ENCODE data around the gene CXCR5.

Gene CXCR5

GRCh38 chr11:118924591-118925585 lies 41.2 kb downstream of the CXCR5 start:
- Histone ChIP-seq H3K27me3 (replicated peaks; ENCODE audit: control insufficient read depth, insufficient read depth, low read length) (no peaks in the 10 kb centered on the region), H3K36me3 (ENCODE audit: control insufficient read depth, insufficient read depth, low read length, severe bottlenecking) (no peaks in the 10 kb centered on the region), H3K4me3 (ENCODE audit: low read length) (peak overlapping the region; percentile 99), H3K9me3 (ENCODE audit: control insufficient read depth, low read length) (no peaks in the 10 kb centered on the region), H3K9ac (ENCODE audit: low read length) (peak overlapping the region; percentile 100), H3K4me1 (ENCODE audit: control insufficient read depth, insufficient read depth, low read length) (peaks cover 45% of the 10 kb centered on the region)
- peak; percentile 68 for DNase-seq (ENCODE audit: low read depth)

GRCh38 chr11:118927554-118928100 lies 43.9 kb downstream of the CXCR5 start:
- H3K27me3 ChIP-seq (replicated peaks; ENCODE audit: control insufficient read depth, insufficient read depth, low read length), result no peaks in the 10 kb centered on the region
- no peak for DNase-seq (ENCODE audit: low read depth)
- H3K36me3 ChIP-seq (ENCODE audit: control insufficient read depth, insufficient read depth, low read length, severe bottlenecking), result no peaks in the 10 kb centered on the region
- H3K9ac ChIP-seq (ENCODE audit: low read length), result peak overlapping the region; percentile 57
- peaks cover 29% of the 10 kb centered on the region for H3K4me1 ChIP-seq (ENCODE audit: control insufficient read depth, insufficient read depth, low read length)
- H3K4me3 ChIP-seq (ENCODE audit: low read length), result peak overlapping the region; percentile 88
- no peaks in the 10 kb centered on the region for H3K9me3 ChIP-seq (ENCODE audit: control insufficient read depth, low read length)

- H3K9ac ChIP-seq (ENCODE audit: low read length), result peak overlapping the region; percentile 82
- no peaks in the 10 kb centered on the region for H3K27me3 ChIP-seq (replicated peaks; ENCODE audit: control insufficient read depth, insufficient read depth, low read length)
- peak overlapping the region; percentile 88 for H3K4me3 ChIP-seq (ENCODE audit: low read length)
- H3K36me3 ChIP-seq (ENCODE audit: control insufficient read depth, insufficient read depth, low read length, severe bottlenecking), result no peaks in the 10 kb centered on the region
- peak; percentile 98 for DNase-seq (ENCODE audit: low read depth)
- H3K4me1 ChIP-seq (ENCODE audit: control insufficient read depth, insufficient read depth, low read length), result peaks cover 29% of the 10 kb centered on the region
- no peaks in the 10 kb centered on the region for H3K9me3 ChIP-seq (ENCODE audit: control insufficient read depth, low read length)
Observed at GRCh38 chr11:118928101-118928869, 44.6 kb downstream of the CXCR5 start.

GRCh38 chr11:118928870-118929500 lies 45.3 kb downstream of the CXCR5 start:
- H3K27me3 ChIP-seq (replicated peaks; ENCODE audit: control insufficient read depth, insufficient read depth, low read length), result no peaks in the 10 kb centered on the region
- peak; percentile 79 for DNase-seq (ENCODE audit: low read depth)
- H3K4me3 ChIP-seq (ENCODE audit: low read length), result peak overlapping the region; percentile 88
- no peaks in the 10 kb centered on the region for H3K9me3 ChIP-seq (ENCODE audit: control insufficient read depth, low read length)
- peaks cover 27% of the 10 kb centered on the region for H3K4me1 ChIP-seq (ENCODE audit: control insufficient read depth, insufficient read depth, low read length)
- peak overlapping the region; percentile 82 for H3K9ac ChIP-seq (ENCODE audit: low read length)
- no peaks in the 10 kb centered on the region for H3K36me3 ChIP-seq (ENCODE audit: control insufficient read depth, insufficient read depth, low read length, severe bottlenecking)

- H3K4me1 ChIP-seq (ENCODE audit: control insufficient read depth, insufficient read depth, low read length), result peaks cover 27% of the 10 kb centered on the region
- no peaks in the 10 kb centered on the region for H3K36me3 ChIP-seq (ENCODE audit: control insufficient read depth, insufficient read depth, low read length, severe bottlenecking)
- peak; percentile 84 for DNase-seq (ENCODE audit: low read depth)
- no peaks in the 10 kb centered on the region for H3K9me3 ChIP-seq (ENCODE audit: control insufficient read depth, low read length)
- peak overlapping the region; percentile 79 for H3K9ac ChIP-seq (ENCODE audit: low read length)
- H3K27me3 ChIP-seq (replicated peaks; ENCODE audit: control insufficient read depth, insufficient read depth, low read length), result no peaks in the 10 kb centered on the region
- H3K4me3 ChIP-seq (ENCODE audit: low read length), result peak overlapping the region; percentile 88
Observed at GRCh38 chr11:118929501-118930093, 45.9 kb downstream of the CXCR5 start.

- Histone ChIP-seq H3K4me1 (ENCODE audit: control insufficient read depth, insufficient read depth, low read length) (peaks cover 27% of the 10 kb centered on the region), H3K27me3 (replicated peaks; ENCODE audit: control insufficient read depth, insufficient read depth, low read length) (no peaks in the 10 kb centered on the region), H3K36me3 (ENCODE audit: control insufficient read depth, insufficient read depth, low read length, severe bottlenecking) (no peaks in the 10 kb centered on the region), H3K4me3 (ENCODE audit: low read length) (peak overlapping the region; percentile 88), H3K9me3 (ENCODE audit: control insufficient read depth, low read length) (no peaks in the 10 kb centered on the region), H3K9ac (ENCODE audit: low read length) (peak overlapping the region; percentile 79)
- DNase-seq (ENCODE audit: low read depth), result peak; percentile 90
Observed at GRCh38 chr11:118930094-118930712, 46.5 kb downstream of the CXCR5 start.

GRCh38 chr11:118931571-118931970 lies 47.9 kb downstream of the CXCR5 start:
- Histone ChIP-seq H3K9me3 (ENCODE audit: control insufficient read depth, low read length) (no peaks in the 10 kb centered on the region), H3K27me3 (replicated peaks; ENCODE audit: control insufficient read depth, insufficient read depth, low read length) (peaks cover 3% of the 10 kb centered on the region), H3K9ac (ENCODE audit: low read length) (no peak overlapping the region), H3K36me3 (ENCODE audit: control insufficient read depth, insufficient read depth, low read length, severe bottlenecking) (no peaks in the 10 kb centered on the region), H3K4me1 (ENCODE audit: control insufficient read depth, insufficient read depth, low read length) (peaks cover 21% of the 10 kb centered on the region), H3K4me3 (ENCODE audit: low read length) (no peak overlapping the region)
- no peak for DNase-seq (ENCODE audit: low read depth)

GRCh38 chr11:118933486-118933885 lies 49.8 kb downstream of the CXCR5 start:
- H3K4me1 ChIP-seq (ENCODE audit: control insufficient read depth, insufficient read depth, low read length), result peaks cover 11% of the 10 kb centered on the region
- no peak overlapping the region for H3K4me3 ChIP-seq (ENCODE audit: low read length)
- H3K9me3 ChIP-seq (ENCODE audit: control insufficient read depth, low read length), result no peaks in the 10 kb centered on the region
- no peaks in the 10 kb centered on the region for H3K36me3 ChIP-seq (ENCODE audit: control insufficient read depth, insufficient read depth, low read length, severe bottlenecking)
- no peak for DNase-seq (ENCODE audit: low read depth)
- no peak overlapping the region for H3K9ac ChIP-seq (ENCODE audit: low read length)
- H3K27me3 ChIP-seq (replicated peaks; ENCODE audit: control insufficient read depth, insufficient read depth, low read length), result peaks cover 3% of the 10 kb centered on the region

GRCh38 chr11:118935376-118935775 lies 51.7 kb downstream of the CXCR5 start:
- Histone ChIP-seq H3K9ac (ENCODE audit: low read length) (no peak overlapping the region), H3K4me1 (ENCODE audit: control insufficient read depth, insufficient read depth, low read length) (peaks cover 6% of the 10 kb centered on the region), H3K27me3 (replicated peaks; ENCODE audit: control insufficient read depth, insufficient read depth, low read length) (peaks cover 14% of the 10 kb centered on the region), H3K4me3 (ENCODE audit: low read length) (no peak overlapping the region), H3K9me3 (ENCODE audit: control insufficient read depth, low read length) (no peaks in the 10 kb centered on the region), H3K36me3 (ENCODE audit: control insufficient read depth, insufficient read depth, low read length, severe bottlenecking) (no peaks in the 10 kb centered on the region)
- DNase-seq (ENCODE audit: low read depth), result no peak
